Neural cell (in vitro differentiated cells): ENCODE measurements around the gene PBX1. TPM values are rescaled to one million over a fixed set of nuclear protein-coding genes. Genes with fewer than 3 reads are reported as not detected.

Experiments
- H2AFZ ChIP-seq: fragments of 200-600, 300-800 bp; sonication (generic), shearing (Covaris generic); 2 replicates; pipeline ENCODE4 v1.6.0; 2014; ENCODE audit warnings: low read depth, mild to moderate bottlenecking, antibody characterized with exemption, low read length, moderate library complexity
- H3F3A ChIP-seq: fragments of 200-600 bp; shearing (Covaris generic); 2 replicates; pipeline ENCODE4 v1.6.1; 2016; ENCODE audit warnings: mild to moderate bottlenecking, moderate library complexity, mixed read lengths, antibody characterized with exemption, low read length; ENCODE audit not compliant: insufficient read depth, poor library complexity, severe bottlenecking
- H3K27ac ChIP-seq: fragments of 200-600, 300-800 bp; sonication (generic), shearing (Covaris generic); 2 replicates; pipeline ENCODE4 v1.5.1; 2014; ENCODE audit warnings: mild to moderate bottlenecking, low read length, moderate library complexity
- H3K27me3 ChIP-seq: fragments of 300-800, 200-600 bp; sonication (generic), shearing (Covaris generic); 2 replicates; pipeline ENCODE4 v1.6.0; 2014; ENCODE audit warnings: mild to moderate bottlenecking, low read depth, low read length, moderate library complexity; ENCODE audit not compliant: insufficient read depth
- H3K36me3 ChIP-seq: fragments of 300-800, 200-600 bp; sonication (generic), shearing (Covaris generic); 2 replicates; pipeline ENCODE4 v1.5.1; 2014; ENCODE audit warnings: mild to moderate bottlenecking, antibody characterized with exemption, low read length, moderate library complexity; ENCODE audit not compliant: insufficient read depth
- H3K4me2 ChIP-seq: fragments of 300-800, 200-600 bp; sonication (generic), shearing (Covaris generic); 2 replicates; pipeline ENCODE4 v1.6.0; 2014; ENCODE audit warnings: mild to moderate bottlenecking, low read length
- H3K4me3 ChIP-seq: fragments of 300-800, 200-600 bp; sonication (generic), shearing (Covaris generic); 2 replicates; pipeline ENCODE4 v1.5.1; 2014; ENCODE audit warnings: mild to moderate bottlenecking, low read length, moderate library complexity
- H3K79me2 ChIP-seq: fragments of 200-600 bp; shearing (Covaris generic); replicated peaks from 2 replicates; pipeline ENCODE4 v1.6.0; 2014; ENCODE audit warnings: mild to moderate bottlenecking, low read length, moderate library complexity; ENCODE audit not compliant: insufficient read depth
- H3K9ac ChIP-seq: fragments of 300-800, 200-600 bp; sonication (generic), shearing (Covaris generic); 2 replicates; pipeline ENCODE4 v1.6.1; 2016; ENCODE audit warnings: mild to moderate bottlenecking, low read length, mixed read lengths
- H3K9me2 ChIP-seq: fragments of 200-600 bp; shearing (Covaris generic); 2 replicates; pipeline ENCODE4 v1.6.1; 2016; ENCODE audit warnings: mild to moderate bottlenecking, low read length, mixed read lengths; ENCODE audit not compliant: insufficient read depth
- H3K9me3 ChIP-seq: fragments of 200-600, 300-800 bp; sonication (generic), shearing (Covaris generic); 2 replicates; pipeline ENCODE4 v1.6.1; 2016; ENCODE audit warnings: mild to moderate bottlenecking, mixed run types, low read length, moderate library complexity, mixed read lengths
- H4K20me1 ChIP-seq: fragments of 200-600 bp; shearing (Covaris generic); 2 replicates; pipeline ENCODE4 v1.6.1; 2016; ENCODE audit warnings: mild to moderate bottlenecking, mixed run types; ENCODE audit not compliant: insufficient read depth
- EP300 ChIP-seq: fragments of 450-650 bp; conservative IDR thresholded peaks from 2 replicates; pipeline ENCODE4 v1.6.1; 2014; ENCODE audit warnings: antibody characterized with exemption, mild to moderate bottlenecking, moderate library complexity; ENCODE audit not compliant: poor library complexity, severe bottlenecking
- EZH2 ChIP-seq: fragments of 200-600, 300-800 bp; shearing (Covaris generic), sonication (generic); IDR thresholded peaks from 2 replicates; pipeline ENCODE4 v1.6.1; 2014; ENCODE audit warnings: antibody characterized with exemption, low read length, borderline replicate concordance, mild to moderate bottlenecking; ENCODE audit not compliant: insufficient read depth, poor library complexity, severe bottlenecking
- MXI1 ChIP-seq: fragments of 450-650 bp; conservative IDR thresholded peaks from 2 replicates; pipeline ENCODE4 v1.6.1; 2014; ENCODE audit warnings: antibody characterized with exemption, mild to moderate bottlenecking; ENCODE audit not compliant: poor library complexity, severe bottlenecking
- POLR2AphosphoS5 ChIP-seq: IDR thresholded peaks from 2 replicates; pipeline ENCODE4 v1.6.1; 2012
- RAD21 ChIP-seq: fragments of 450-650 bp; conservative IDR thresholded peaks from 2 replicates; pipeline ENCODE4 v1.6.1; 2014; ENCODE audit warnings: antibody characterized with exemption, mild to moderate bottlenecking, moderate library complexity
- SMC3 ChIP-seq: fragments of 450-650 bp; conservative IDR thresholded peaks from 2 replicates; pipeline ENCODE4 v1.6.1; 2014; ENCODE audit warnings: antibody characterized with exemption, mild to moderate bottlenecking, moderate library complexity; ENCODE audit not compliant: poor library complexity
- TAF1 ChIP-seq: IDR thresholded peaks from 2 replicates; pipeline ENCODE4 v1.6.1; 2012; ENCODE audit warnings: low read depth
- polyA plus RNA-seq: library from polyadenylated mRNA; depleted of rRNA; stranded (reverse); fragments of >200 nt; gene quantifications from 2 replicates; pipeline ENCODE4 v1.2.3, GENCODE V29; 2014
- TF ChIP-seq, protein P1 (sequence below): IDR thresholded peaks from 2 replicates; pipeline ENCODE4 v1.6.1; 2012; ENCODE audit warnings: borderline replicate concordance
- TF ChIP-seq, protein P2 (sequence below): fragments of 450-650 bp; IDR thresholded peaks from 2 replicates; pipeline ENCODE4 v1.5.1; 2014; ENCODE audit warnings: antibody characterized with exemption, mild to moderate bottlenecking, moderate library complexity; ENCODE audit not compliant: poor library complexity, severe bottlenecking

The PBX1 gene
- polyA plus RNA-seq, 1 donor from 2014 or later = 42.4 TPM

DNA sequence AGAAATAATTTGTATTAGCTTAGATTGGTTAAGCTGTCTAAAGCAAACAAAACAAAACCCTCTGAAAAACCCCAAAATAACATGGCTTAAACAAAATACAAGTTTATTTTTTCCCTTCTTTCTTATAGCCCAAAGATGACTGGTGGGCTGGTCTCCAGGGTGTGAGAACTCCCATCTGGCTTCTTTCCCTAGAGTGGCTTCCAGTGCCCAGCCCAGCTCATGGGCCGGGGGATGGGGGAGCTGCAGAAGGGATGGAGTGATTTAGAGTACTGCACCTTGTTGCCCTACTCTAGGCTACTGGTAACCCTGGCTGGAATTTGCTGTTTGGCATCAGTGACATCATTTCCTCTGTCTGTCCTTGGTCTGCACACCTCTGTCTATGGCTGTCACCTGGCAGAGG is 223.0 kb downstream of the PBX1 start:
- Histone ChIP-seq H3K4me2 (no peak overlapping the region), H3F3A (no peaks in the 10 kb centered on the region), H3K9me2 (no peaks in the 10 kb centered on the region), H3K9ac (no peak overlapping the region), H3K27ac (no peak overlapping the region), H3K9me3 (no peaks in the 10 kb centered on the region), H3K79me2 (peaks cover 93% of the 10 kb centered on the region), H3K4me3 (no peak overlapping the region), H3K27me3 (no peaks in the 10 kb centered on the region), H2AFZ (no peak overlapping the region), H4K20me1 (no peaks in the 10 kb centered on the region), H3K36me3 (no peaks in the 10 kb centered on the region)
- TF ChIP-seq TAF1 (no peak), MXI1 (no peak), RAD21 (no peak), EP300 (no peak), SMC3 (no peak), POLR2AphosphoS5 (no peak), EZH2 (no peak)
- TF ChIP-seq, protein P1, sequence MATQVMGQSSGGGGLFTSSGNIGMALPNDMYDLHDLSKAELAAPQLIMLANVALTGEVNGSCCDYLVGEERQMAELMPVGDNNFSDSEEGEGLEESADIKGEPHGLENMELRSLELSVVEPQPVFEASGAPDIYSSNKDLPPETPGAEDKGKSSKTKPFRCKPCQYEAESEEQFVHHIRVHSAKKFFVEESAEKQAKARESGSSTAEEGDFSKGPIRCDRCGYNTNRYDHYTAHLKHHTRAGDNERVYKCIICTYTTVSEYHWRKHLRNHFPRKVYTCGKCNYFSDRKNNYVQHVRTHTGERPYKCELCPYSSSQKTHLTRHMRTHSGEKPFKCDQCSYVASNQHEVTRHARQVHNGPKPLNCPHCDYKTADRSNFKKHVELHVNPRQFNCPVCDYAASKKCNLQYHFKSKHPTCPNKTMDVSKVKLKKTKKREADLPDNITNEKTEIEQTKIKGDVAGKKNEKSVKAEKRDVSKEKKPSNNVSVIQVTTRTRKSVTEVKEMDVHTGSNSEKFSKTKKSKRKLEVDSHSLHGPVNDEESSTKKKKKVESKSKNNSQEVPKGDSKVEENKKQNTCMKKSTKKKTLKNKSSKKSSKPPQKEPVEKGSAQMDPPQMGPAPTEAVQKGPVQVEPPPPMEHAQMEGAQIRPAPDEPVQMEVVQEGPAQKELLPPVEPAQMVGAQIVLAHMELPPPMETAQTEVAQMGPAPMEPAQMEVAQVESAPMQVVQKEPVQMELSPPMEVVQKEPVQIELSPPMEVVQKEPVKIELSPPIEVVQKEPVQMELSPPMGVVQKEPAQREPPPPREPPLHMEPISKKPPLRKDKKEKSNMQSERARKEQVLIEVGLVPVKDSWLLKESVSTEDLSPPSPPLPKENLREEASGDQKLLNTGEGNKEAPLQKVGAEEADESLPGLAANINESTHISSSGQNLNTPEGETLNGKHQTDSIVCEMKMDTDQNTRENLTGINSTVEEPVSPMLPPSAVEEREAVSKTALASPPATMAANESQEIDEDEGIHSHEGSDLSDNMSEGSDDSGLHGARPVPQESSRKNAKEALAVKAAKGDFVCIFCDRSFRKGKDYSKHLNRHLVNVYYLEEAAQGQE = no peak
- TF ChIP-seq, protein P2, sequence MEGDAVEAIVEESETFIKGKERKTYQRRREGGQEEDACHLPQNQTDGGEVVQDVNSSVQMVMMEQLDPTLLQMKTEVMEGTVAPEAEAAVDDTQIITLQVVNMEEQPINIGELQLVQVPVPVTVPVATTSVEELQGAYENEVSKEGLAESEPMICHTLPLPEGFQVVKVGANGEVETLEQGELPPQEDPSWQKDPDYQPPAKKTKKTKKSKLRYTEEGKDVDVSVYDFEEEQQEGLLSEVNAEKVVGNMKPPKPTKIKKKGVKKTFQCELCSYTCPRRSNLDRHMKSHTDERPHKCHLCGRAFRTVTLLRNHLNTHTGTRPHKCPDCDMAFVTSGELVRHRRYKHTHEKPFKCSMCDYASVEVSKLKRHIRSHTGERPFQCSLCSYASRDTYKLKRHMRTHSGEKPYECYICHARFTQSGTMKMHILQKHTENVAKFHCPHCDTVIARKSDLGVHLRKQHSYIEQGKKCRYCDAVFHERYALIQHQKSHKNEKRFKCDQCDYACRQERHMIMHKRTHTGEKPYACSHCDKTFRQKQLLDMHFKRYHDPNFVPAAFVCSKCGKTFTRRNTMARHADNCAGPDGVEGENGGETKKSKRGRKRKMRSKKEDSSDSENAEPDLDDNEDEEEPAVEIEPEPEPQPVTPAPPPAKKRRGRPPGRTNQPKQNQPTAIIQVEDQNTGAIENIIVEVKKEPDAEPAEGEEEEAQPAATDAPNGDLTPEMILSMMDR = no peak

- H3K9me3 ChIP-seq = no peaks in the 10 kb centered on the region
Observed at GRCh38 chr1:164783778-164784555, 225.0 kb downstream of the PBX1 start.

More at GRCh38 chr1:164783778-164784555, 225.0 kb downstream of the PBX1 start:
- Histone ChIP-seq H3K27ac (no peak overlapping the region), H2AFZ (no peak overlapping the region), H3K27me3 (no peaks in the 10 kb centered on the region), H3F3A (no peaks in the 10 kb centered on the region), H3K36me3 (no peaks in the 10 kb centered on the region), H4K20me1 (no peaks in the 10 kb centered on the region), H3K9me2 (no peaks in the 10 kb centered on the region), H3K79me2 (peaks cover 93% of the 10 kb centered on the region), H3K4me3 (no peak overlapping the region), H3K4me2 (no peak overlapping the region), H3K9ac (no peak overlapping the region)
- TF ChIP-seq SMC3 (no peak), MXI1 (no peak), RAD21 (no peak), EZH2 (no peak)
